NCI-H1417 treated with DMSO at 0.1 percent for 48 hours (cell line): ENCODE data around the gene HMGB4.

Source experiments
- DNase-seq: peaks from one replicate; lab custom pipeline; 2025; lab: John Stamatoyannopoulos, UW

The HMGB4 gene

GRCh38 chr1:33848205-33848937 is 15.5 kb upstream of the HMGB4 start:
- DNase-seq = no peak

- no peak for DNase-seq
These were observed 14.7 kb upstream of the HMGB4 start for GRCh38 chr1:33849211-33849610.

DNA sequence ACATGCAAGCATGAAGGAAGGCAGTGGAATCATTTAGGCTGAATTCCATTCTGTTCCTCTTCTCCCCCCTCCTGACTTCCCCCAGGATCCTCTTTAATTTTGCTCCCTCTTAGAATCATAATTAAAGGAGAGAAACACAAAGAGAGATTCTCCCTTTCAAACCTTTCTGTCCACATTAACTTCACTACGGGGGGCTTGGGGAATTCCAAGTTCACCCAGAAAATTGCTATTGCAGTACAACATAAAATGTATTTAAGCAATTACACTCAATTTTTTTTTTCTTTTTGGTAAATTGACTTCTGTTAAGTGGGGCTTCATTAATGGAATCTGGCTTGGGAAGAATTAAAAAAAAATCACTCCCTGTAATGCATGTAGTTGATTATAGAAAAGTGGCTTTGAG is 13.4 kb upstream of the HMGB4 start:
- no peak for DNase-seq

DNA sequence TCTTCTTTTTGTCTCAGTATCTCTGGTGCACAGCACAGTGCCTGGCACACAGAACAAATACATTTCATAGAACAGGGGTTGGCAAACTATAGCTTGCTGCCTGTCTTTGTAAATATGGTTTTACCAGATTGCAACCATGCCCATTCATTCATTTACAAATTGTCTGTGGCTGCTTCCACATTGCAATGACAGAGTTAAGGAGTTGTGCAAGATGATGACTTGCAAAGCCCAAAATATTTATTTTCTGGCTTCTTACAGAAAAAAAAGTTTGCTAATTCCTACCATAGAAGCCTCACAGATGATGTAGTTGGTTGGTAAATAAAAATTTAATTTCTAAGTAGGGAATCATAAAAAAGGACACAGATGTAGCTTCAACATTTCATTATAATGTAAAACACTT is 11.2 kb upstream of the HMGB4 start:
- no peak for DNase-seq

DNA sequence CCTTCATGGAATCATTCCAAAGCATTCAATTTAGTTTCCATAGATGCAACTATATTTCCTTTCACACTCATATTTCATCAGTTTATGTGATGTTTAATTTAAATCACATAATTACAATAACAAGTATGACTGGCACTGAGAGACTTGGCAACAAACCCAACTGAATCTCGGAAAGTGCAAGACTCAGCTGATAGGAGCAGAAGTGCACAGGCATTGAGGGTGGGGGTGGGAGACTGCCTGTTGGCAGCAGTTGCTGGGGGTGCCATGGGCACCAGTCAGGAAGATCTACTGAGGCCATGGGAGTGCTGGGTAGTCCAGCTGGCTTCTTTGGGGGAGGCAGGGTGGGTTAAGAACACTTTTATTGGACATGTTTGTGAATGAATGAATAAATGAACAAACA is 10.4 kb upstream of the HMGB4 start:
- DNase-seq = no peak

GRCh38 chr1:33854091-33854490 is 9.8 kb upstream of the HMGB4 start:
- DNase-seq = no peak

DNA sequence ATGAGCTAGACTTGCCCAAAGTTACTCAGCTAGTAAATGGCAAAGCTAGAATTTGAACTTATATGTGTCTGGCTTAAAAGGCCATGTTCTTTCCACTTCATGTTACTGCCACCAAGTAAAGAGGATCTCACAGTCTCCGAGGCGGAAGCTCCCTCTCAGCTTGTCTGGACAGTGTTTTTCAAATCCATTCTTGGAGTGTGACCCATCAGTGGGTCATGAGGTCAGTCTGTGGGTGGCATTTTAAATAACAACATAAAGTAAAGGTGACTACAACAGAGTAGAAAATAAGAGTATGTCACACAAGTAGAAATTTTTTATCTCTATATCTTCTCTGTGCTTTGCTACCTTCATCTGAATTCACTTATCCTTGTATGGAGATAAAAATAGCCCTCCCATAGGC is 3.2 kb upstream of the HMGB4 start:
- DNase-seq = no peak

DNA sequence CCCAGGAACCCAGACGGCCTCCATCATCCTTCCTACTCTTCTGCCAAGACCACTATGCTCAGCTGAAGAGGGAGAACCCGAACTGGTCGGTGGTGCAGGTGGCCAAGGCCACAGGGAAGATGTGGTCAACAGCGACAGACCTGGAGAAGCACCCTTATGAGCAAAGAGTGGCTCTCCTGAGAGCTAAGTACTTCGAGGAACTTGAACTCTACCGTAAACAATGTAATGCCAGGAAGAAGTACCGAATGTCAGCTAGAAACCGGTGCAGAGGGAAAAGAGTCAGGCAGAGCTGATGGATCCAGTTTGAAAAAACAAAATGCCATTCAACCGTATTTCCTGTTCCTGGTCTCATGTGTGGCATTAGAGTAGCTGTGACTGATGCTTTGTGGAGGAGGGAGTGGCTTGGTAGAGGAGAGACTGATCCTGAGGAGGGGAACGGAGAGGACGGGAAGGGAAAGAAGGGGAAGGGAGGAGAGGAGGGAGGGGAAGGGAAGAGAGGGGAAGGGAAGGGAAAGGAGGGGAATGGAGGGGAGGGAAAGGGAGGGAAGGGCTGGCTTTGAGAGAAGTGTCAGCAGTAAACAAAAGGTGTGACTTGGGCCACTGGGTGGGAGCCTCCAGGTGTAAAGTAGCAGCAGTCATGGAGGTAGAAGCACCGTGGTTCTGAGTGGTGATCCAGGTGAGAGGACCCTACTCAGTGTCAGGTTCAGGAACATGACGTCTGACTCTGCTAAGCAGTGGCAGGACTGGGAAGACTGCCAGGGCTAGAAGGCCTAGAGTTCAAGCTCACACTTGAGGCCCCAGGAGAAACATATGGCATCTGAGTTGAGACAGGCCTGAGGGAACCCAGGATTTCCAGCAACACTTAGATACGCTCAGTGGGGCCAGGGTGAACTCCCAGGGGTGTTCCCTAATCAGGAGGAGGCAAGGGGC is 846 bp downstream of the HMGB4 start:
- DNase-seq = no peak

DNA sequence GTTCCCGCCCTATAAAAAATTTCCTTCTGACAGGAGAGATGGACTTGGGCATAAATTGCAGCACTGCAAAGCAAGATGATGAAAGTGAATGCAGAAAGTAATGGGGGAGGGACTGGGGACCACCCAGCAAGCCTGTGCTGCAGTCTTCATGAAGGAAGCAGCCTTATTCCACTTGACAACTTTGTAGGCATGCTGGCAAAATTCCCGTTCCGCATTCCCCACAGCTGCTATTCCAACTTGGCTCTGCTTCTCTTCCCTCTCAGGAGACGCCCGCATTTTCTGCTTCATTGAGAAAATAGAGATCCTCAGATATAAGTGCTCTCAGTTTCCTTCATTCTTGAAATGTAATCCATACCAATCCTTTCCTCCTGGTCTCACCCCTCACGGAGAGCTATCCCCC is 2.4 kb downstream of the HMGB4 start:
- DNase-seq = no peak

- no peak for DNase-seq
These were observed 3.8 kb downstream of the HMGB4 start for GRCh38 chr1:33867684-33868083.

- no peak for DNase-seq
These were observed 8.4 kb downstream of the HMGB4 start for GRCh38 chr1:33872275-33872674.

GRCh38 chr1:33872683-33873082 is 8.8 kb downstream of the HMGB4 start:
- no peak for DNase-seq

GRCh38 chr1:33874636-33875035 is 10.8 kb downstream of the HMGB4 start:
- no peak for DNase-seq

DNA sequence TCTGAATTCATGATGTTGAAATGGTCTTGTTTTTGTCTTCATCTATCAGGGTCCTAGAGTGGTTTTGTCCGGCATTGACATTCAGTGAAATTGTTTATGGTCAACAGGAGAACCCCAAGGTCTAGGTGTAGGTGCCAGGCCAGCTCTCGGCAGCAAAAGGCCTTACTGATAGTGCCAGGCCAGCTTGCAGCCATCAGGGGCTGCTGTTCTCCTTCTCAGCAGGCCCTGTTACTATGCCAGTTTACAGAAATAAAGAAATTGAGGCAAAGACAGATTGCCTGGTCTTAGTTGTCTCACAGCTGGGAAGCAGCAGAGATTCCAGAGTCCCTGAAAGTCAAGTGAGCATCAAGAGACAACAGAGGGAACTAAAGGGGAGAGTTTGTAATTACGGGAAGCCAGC is 12.0 kb downstream of the HMGB4 start:
- no peak for DNase-seq

DNA sequence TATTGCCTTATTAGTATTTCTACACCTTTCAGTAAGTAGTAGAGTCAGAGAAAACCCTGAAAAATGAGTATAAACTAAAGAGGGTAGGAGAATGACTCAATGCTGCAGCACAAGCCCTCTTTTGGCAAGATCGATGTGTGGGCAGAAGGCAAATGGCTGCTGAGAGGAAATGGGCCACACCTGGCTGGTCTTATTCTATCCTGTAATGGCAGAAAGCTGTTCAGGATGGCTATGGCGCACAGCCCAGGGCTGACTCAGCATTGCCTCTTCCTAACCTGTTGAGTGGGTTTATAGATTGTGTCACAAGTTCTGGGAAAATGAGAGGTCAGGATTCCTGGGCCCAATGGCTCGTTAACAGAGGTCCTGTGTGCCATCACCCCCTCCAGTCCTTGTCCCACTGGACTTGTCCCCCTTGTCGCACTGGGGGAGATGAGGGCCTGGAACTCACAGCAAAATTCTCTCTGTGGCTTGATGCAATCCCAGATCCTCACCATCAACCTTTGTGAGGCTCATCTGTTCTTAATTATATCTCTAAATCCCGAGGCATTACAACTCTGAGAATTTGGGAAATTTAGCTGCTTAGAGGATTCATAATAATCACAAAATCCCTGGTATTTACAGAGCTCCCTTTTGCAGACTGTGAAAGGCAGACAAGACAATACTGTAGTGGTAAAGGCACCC is 13.2 kb downstream of the HMGB4 start:
- no peak for DNase-seq

GRCh38 chr1:33878392-33878791 is 14.5 kb downstream of the HMGB4 start:
- DNase-seq = no peak

GRCh38 chr1:33880305-33880704 is 16.4 kb downstream of the HMGB4 start:
- DNase-seq = no peak

DNA sequence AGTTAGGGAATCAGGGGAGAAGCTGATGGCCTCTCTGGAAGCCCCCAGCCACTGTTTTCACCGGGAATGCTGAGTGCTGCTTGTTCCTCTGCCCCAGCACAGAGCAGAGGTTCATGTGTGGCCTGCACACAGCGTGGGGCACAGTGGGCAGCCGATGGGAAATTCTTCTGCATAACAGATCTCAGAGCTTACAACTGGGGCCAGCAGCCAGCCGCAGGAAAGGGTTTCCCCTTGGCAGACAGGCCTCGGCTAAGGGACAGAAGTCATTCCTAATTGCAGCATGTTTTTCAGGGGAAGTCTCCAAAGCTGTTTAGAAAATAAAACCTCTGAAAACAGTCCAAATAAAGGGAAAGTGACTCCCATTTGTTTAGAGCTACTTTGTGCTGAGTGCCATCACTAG is 22.6 kb downstream of the HMGB4 start:
- DNase-seq = no peak

DNA sequence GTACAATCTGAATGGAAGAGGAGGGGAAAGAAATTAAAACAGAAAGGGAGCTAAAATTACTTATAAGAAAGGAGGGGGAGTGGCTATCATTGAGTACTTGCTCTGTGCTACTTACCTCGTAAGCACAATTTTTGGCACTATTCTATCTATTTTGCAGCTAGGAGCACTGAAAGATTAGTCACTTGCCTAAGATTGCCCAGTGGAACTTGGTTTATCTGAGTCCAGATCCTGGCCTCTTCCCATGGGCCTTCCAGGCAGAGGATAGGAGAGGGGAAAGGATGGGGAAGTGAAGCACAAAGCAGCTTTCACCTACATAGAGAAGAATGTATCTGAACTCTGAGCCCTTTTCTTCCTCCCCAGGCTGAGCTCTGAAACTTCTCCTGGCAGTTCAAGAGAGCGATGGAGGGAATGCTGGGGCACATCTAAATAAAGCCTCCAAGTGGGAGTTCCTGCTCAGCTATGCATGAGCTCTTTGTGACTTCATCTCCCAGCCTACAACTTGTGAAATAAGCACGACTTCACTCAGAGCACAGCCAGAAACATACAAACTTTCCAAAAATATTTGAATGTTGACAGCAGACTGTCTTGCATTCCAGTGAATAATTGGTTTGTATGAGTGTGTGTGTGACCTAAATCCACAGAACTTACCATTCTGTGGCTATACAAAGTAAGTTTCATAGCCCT is 29.4 kb downstream of the HMGB4 start:
- no peak for DNase-seq

DNA sequence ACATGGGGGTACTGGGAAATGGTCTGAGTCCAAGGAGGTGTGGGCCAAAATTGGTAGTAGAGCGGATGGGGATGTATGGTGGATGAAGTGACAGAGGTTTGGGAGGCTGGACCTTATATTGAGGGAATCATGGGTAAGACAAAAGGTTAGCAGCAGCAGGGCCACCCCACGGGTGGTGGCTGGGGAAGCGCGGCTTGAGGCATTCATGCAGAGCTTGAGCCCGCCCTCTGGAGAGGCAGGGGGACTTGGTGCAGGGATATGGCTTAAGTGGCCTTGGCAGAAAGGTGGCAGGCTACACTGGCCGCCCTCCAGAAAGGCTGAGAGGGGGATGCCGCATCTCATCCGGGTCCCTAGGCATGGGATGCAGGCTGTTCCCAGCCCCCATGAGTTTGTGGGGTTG is 31.5 kb downstream of the HMGB4 start:
- DNase-seq = no peak

GRCh38 chr1:33895976-33896375 is 32.1 kb downstream of the HMGB4 start:
- DNase-seq = no peak

DNA sequence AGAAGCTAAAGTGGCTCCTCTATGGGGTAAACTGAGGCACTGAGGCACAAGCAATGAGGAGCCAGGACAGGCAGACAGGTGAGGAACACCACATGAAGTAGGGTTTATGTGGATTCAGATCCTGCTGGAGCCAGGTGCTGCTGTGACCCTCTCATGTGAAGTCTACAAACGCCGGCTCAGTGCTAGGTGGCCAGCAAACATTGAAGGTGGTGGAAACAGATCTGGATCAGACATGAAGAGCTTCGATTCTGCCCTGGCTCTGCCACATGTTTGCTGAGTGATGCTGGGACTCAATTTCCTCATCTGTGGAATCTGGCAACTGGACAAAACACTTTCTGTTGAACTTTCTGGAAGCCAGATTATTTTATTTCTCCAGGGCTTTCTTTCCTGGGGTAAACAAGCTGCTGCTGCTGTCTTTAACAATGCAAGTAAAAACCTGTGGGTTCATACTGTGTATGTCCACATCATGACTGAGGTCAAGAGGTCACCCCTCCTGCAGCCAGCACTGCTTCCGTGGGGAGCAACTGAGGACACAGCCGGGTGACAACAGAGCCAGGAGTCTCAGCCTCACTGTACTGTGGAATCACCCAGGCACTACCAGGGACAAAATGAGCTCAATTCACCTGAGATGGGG is 33.3 kb downstream of the HMGB4 start:
- DNase-seq = no peak
